HG03521 (cell line): Measurements from ENCODE around the gene SUPV3L1.
A peak's percentile ranks its signal among the peaks of the same experiment; 100 is the strongest.
"Not testable (repeated sequence)": the region's sequence is repeated elsewhere in the genome, so short reads cannot be mapped to it uniquely, and the experiment has no call there.

Experiments used
- ATAC-seq: cut with Tn5 transposase; IDR thresholded peaks from one replicate; pipeline ENCODE4 v1.9.1; 2021; ENCODE audit warnings: mild to moderate bottlenecking, moderate library complexity; ENCODE audit not compliant: unreplicated experiment

SUPV3L1 gene

GRCh38 chr10:69228151-69228550 lies 48.1 kb downstream of the SUPV3L1 start:
- ATAC-seq: no peak

- ATAC-seq: no peak
These were observed 49.5 kb downstream of the SUPV3L1 start for GRCh38 chr10:69229616-69229916.

- no peak for ATAC-seq
These were observed 50.1 kb downstream of the SUPV3L1 start for GRCh38 chr10:69230128-69230527.

GRCh38 chr10:69232252-69232651 lies 52.2 kb downstream of the SUPV3L1 start:
- no peak for ATAC-seq

- ATAC-seq: no peak
These were observed 52.9 kb downstream of the SUPV3L1 start for GRCh38 chr10:69232736-69233480.

- ATAC-seq: no peak
These were observed 54.4 kb downstream of the SUPV3L1 start for GRCh38 chr10:69234447-69234846.

GRCh38 chr10:69237528-69238159 lies 57.6 kb downstream of the SUPV3L1 start:
- peak; percentile 93 for ATAC-seq

- no peak for ATAC-seq
These were observed 59.1 kb downstream of the SUPV3L1 start for GRCh38 chr10:69239136-69239535.

GRCh38 chr10:69239816-69240434 lies 59.9 kb downstream of the SUPV3L1 start:
- no peak for ATAC-seq

GRCh38 chr10:69240455-69240854 lies 60.4 kb downstream of the SUPV3L1 start:
- no peak for ATAC-seq

- ATAC-seq: no peak
These were observed 61.5 kb downstream of the SUPV3L1 start for GRCh38 chr10:69241575-69241974.

GRCh38 chr10:69242040-69242851 lies 62.2 kb downstream of the SUPV3L1 start:
- no peak for ATAC-seq

- ATAC-seq: no peak
These were observed 62.8 kb downstream of the SUPV3L1 start for GRCh38 chr10:69242852-69243212.

- no peak for ATAC-seq
These were observed 63.8 kb downstream of the SUPV3L1 start for GRCh38 chr10:69243817-69244216.

GRCh38 chr10:69246036-69246435 lies 66.0 kb downstream of the SUPV3L1 start:
- no peak for ATAC-seq

- no peak for ATAC-seq
These were observed 66.7 kb downstream of the SUPV3L1 start for GRCh38 chr10:69246581-69247312.

GRCh38 chr10:69247313-69247710 lies 67.3 kb downstream of the SUPV3L1 start:
- no peak for ATAC-seq

GRCh38 chr10:69248117-69248730 lies 68.2 kb downstream of the SUPV3L1 start:
- no peak for ATAC-seq

- no peak for ATAC-seq
These were observed 70.0 kb downstream of the SUPV3L1 start for GRCh38 chr10:69250041-69250440.

GRCh38 chr10:69251417-69251816 lies 71.4 kb downstream of the SUPV3L1 start:
- ATAC-seq: not testable (repeated sequence)
